GM10847 (cell line): Measurements from ENCODE around the gene SPG7.

Experiments
- POLR2A ChIP-seq: IDR thresholded peaks from 2 replicates; pipeline ENCODE4 v1.6.1; 2011; ENCODE audit not compliant: insufficient read length; ENCODE audit errors: extremely low read depth

The SPG7 gene

DNA sequence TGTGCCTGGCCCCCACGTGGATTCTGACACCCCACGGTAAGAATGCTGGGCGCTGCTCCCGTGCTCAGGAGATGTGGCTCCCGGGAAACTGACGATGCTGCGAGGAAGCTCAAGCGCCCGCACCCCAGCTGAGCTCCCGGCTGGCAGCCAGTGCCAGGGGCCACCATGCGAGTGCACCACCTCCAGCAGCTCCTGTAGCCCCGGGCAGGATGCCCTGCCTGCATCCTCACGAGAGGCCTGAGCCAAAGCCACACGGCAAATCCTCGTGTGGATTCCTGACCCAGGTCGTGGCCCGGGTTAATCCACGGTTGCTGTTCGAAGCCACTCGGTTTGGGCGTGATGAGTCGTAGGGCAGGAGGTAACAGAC lies 93.7 kb downstream of the SPG7 start:
- TF ChIP-seq POLR2A = no peak

DNA sequence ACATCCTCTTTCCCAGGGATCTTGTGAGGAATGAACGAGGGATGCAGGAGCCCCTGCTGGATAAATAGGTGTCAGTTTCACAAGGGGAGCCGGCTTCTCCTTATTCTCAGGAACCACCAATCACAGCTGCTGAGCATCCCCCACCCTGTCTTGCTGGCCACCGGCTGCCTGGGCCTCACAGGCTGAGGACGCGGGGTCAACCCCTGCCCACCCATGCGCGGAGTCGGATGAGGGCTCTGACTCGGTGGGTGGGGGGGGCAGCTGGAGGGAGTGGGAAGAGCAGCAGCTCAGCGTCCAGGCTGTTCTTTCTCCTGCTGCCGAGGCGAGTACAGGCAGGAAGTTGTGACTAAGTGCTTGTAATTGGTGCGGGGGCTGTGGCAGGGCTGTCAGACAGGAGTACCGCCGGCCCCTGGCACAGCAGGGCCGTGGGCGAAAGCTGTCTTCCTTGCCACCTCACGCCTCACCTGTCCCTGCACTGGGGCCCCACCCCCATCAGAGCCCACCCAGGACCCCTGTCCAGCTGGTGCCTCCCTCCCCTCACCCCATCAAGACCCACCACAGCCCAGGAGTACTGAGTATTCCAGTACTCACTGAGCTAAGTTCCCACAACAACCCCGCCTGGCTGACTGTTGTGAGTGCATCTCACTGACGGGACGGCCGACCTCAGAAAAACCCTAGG lies 94.2 kb downstream of the SPG7 start:
- TF ChIP-seq POLR2A = no peak

- no peak for TF ChIP-seq POLR2A
These were observed 94.9 kb downstream of the SPG7 start for GRCh38 chr16:89602952-89603590.

DNA sequence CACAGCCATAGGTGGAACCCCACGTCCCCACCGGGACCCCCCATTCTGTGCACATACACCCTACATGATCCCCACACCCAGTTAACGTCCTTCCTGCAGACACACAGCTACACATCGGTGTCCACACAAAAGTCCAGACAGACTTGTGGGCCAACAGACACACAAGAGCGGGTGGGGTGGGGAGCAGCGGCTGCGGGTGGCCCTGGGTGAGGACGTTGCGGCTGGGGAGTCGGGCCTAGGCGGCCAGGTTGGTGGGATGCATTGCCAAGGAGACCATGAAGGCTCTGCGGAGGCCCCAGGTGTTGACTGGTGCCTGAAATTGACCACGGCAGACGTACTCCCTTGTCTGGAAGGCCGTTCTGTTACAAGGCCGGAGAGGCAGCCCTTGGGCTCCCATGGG lies 96.6 kb downstream of the SPG7 start:
- TF ChIP-seq POLR2A = no peak

DNA sequence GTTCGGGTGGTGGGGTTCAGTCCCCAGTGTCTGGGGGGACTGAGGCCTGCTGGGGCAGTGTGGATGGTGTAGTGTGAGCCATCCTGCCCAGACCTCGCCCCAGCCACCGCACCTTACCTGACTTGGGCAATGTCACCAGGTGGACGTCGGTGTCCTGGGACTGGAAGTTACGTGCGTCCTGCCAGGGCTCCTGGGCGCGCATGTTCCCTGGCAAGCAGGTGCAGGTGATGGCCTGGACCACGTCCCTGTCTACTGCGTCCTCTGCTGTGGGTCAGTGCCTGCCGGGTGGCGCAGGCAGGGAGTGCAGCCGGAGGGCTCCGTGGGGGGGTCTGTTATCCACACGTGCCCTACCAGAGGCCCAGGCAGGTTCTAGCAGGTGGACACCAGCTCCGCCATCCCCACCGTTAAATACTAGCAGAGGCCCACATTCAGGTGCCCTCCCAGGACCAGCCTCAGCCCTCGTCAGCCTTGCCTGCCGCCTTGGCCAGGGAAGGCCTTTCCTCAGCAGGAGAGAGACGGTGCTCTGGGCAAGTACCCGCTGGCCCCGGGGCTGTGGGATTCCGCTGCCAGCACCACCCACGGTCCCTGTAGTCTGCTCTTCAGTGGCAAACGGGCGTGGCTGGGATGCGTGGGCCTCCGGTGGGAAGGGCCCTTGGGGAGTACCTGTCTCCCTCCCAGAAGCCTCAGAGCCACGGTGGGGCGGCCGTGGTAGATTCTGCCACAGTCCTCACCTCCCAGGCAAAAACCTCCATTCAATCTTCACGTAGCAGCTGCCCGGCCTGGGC lies 97.2 kb downstream of the SPG7 start:
- no peak for TF ChIP-seq POLR2A

DNA sequence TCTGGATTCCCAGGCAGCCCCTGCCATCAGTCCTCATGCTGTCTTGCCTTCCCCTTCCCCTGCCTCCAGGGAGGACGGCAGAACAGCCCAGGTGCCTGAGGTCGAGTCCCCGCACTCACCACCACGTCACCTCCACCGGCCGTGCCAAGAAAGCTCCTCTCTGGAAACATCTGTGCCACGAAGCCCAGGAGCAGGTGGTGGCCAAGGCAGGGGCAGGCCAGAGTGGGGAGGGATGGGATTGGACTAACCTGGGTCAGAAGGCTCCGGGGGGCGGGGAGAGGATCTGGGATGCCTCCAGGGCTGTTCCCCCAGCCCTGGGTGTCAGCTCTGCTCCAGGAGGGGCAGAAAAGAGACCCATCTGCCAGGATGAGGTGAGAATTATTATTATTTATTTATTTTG lies 97.8 kb downstream of the SPG7 start:
- TF ChIP-seq POLR2A = no peak
